HepG2 (cell line): ENCODE data around the gene CCDC33. TPM values are rescaled to one million over a fixed set of nuclear protein-coding genes. Genes with fewer than 3 reads are reported as not detected.

Experiments used
- ATAC-seq: fragments of 200-7000 bp; cut with Tn5 transposase; 3 replicates; pipeline ENCODE4 v1.9.1; 2020; ENCODE audit warnings: mild to moderate bottlenecking, moderate library complexity
- BruUV-seq: library from RNA; stranded (reverse); fragments of 400-500 nt; replicated peaks from 2 replicates; lab custom pipeline; 2021; lab: Mats Ljungman, UMichigan
- CTCF ChIA-PET: fragments of 300-600 bp; formaldehyde crosslinking; extraction: SDS; loops from one replicate; lab custom pipeline; 2021; ENCODE audit warnings: low total read pairs, inconsistent platforms, low intra/inter-chr PET ratio; lab: Yijun Ruan, JAX
- POLR2A ChIA-PET: fragments of 350-600 bp; sonication (Branson Sonifier 250); formaldehyde crosslinking; loops from one replicate; lab custom pipeline; 2020; ENCODE audit warnings: antibody characterized with exemption, inconsistent platforms; lab: Yijun Ruan, JAX
- DNase-seq: peaks from one replicate; pipeline ENCODE4 v3.0.0-alpha.2; 2015; ENCODE audit warnings: low spot score
- FAIRE-seq: peaks from 3 replicates; lab custom pipeline; 2011; peaks lifted over from hg19 to GRCh38; lab: Jason Lieb, UNC
- H2AFZ ChIP-seq: one replicate; pipeline ENCODE4 v1.6.1; 2011; ENCODE audit warnings: low read length, inconsistent platforms
- H3K27ac ChIP-seq: fragments of 300-600 bp; 3 replicates; pipeline ENCODE4 v1.8.0; 2011; ENCODE audit warnings: mixed run types, mild to moderate bottlenecking, mixed read lengths, low read length, inconsistent platforms; ENCODE audit not compliant: insufficient read depth; ENCODE audit errors: extremely low read length
- H3K27me3 ChIP-seq, 2 experiments: fragments of 200-600 bp in 1 of 2; 2 replicates in 1 of 2; 3 replicates in 1 of 2; pipeline versions ENCODE4 v1.6.0 to v1.8.0; 2011; ENCODE audit warnings: low read length in 2 of 2, mild to moderate bottlenecking in 2 of 2, moderate library complexity in 2 of 2, inconsistent platforms in 1 of 2; ENCODE audit not compliant: insufficient read depth in 2 of 2, control insufficient read depth in 1 of 2
- H3K36me3 ChIP-seq, 2 experiments: fragments of 200-600 bp in 1 of 2; replicated peaks in 1 of 2; 2 replicates in 1 of 2; 3 replicates in 1 of 2; pipeline versions ENCODE4 v1.5.1 to v1.8.0; 2011; ENCODE audit warnings: low read length in 2 of 2, inconsistent platforms in 1 of 2; ENCODE audit not compliant: insufficient read depth in 2 of 2, control insufficient read depth in 1 of 2
- H3K4me1 ChIP-seq: 2 replicates; pipeline ENCODE4 v1.5.1; 2012; ENCODE audit warnings: low read length, inconsistent platforms; ENCODE audit not compliant: insufficient read depth
- H3K4me2 ChIP-seq: 2 replicates; pipeline ENCODE4 v1.6.0; 2011; ENCODE audit warnings: low read depth, low read length, inconsistent platforms
- H3K4me3 ChIP-seq, 3 experiments: fragments of 200-600 bp in 1 of 3; sonication (generic), shearing (Covaris generic) in 1 of 3; replicated peaks in 1 of 3; 2 replicates each; pipeline ENCODE4 v1.5.1; 2011 to 2016; ENCODE audit warnings: low read length in 3 of 3, inconsistent platforms in 2 of 3, low read depth in 2 of 3, mild to moderate bottlenecking in 2 of 3, control low read depth in 1 of 3, mixed read lengths in 1 of 3; ENCODE audit not compliant: insufficient read depth in 1 of 3
- H3K79me2 ChIP-seq: one replicate; pipeline ENCODE4 v1.6.1; 2011; ENCODE audit warnings: low read length, inconsistent platforms; ENCODE audit not compliant: insufficient read depth
- H3K9ac ChIP-seq: 2 replicates; pipeline ENCODE4 v1.6.0; 2011; ENCODE audit warnings: mild to moderate bottlenecking, low read depth, low read length, inconsistent platforms; ENCODE audit not compliant: insufficient read depth
- H3K9me3 ChIP-seq: 2 replicates; pipeline ENCODE4 v1.5.1; 2012; ENCODE audit warnings: mild to moderate bottlenecking, low read length
- H4K20me1 ChIP-seq: 2 replicates; pipeline ENCODE4 v1.6.0; 2011; ENCODE audit warnings: inconsistent platforms, mild to moderate bottlenecking, low read length, moderate library complexity; ENCODE audit not compliant: insufficient read depth
- CHD4 ChIP-seq: fragments of 200-600 bp; sonication (generic); IDR thresholded peaks from 2 replicates; pipeline ENCODE4 v1.7.0; 2017; ENCODE audit warnings: mild to moderate bottlenecking, low read length, borderline replicate concordance
- CREBL2 ChIP-seq: sonication (generic); formaldehyde crosslinking; IDR thresholded peaks from 2 replicates; pipeline ENCODE4 v1.8.1; 2023; ENCODE audit warnings: missing genetic modification reagents, mild to moderate bottlenecking, borderline replicate concordance
- CTCF ChIP-seq: sonication (generic); formaldehyde crosslinking; IDR thresholded peaks from 2 replicates; pipeline ENCODE4 v1.5.0; 2020; ENCODE audit warnings: mild to moderate bottlenecking, missing genetic modification reagents, moderate library complexity
- HDAC1 ChIP-seq: sonication (generic); formaldehyde crosslinking; IDR thresholded peaks from 2 replicates; pipeline ENCODE4 v1.5.1; 2020; ENCODE audit warnings: mild to moderate bottlenecking, missing genetic modification reagents
- MAZ ChIP-seq, 2 experiments: sonication (generic) in 1 of 2; formaldehyde crosslinking in 1 of 2; IDR thresholded peaks; 2 replicates each; pipeline versions ENCODE4 v1.5.0 to v1.6.1; 2012 to 2020; ENCODE audit warnings: low read depth in 2 of 2, mild to moderate bottlenecking in 2 of 2, borderline replicate concordance in 1 of 2, improper control_type of control experiment in 1 of 2, low read length in 1 of 2, missing genetic modification reagents in 1 of 2, moderate library complexity in 1 of 2
- MTF1 ChIP-seq: sonication (generic); formaldehyde crosslinking; IDR thresholded peaks from 2 replicates; pipeline ENCODE4 v1.5.0; 2020; ENCODE audit warnings: missing genetic modification reagents
- PHF20 ChIP-seq: sonication (generic); formaldehyde crosslinking; IDR thresholded peaks from 2 replicates; pipeline ENCODE4 v1.5.0; 2020; ENCODE audit warnings: mild to moderate bottlenecking, missing genetic modification reagents
- RFX1 ChIP-seq: fragments of 450-650 bp; IDR thresholded peaks from 2 replicates; pipeline ENCODE4 v1.6.1; 2017
- U2AF2 ChIP-seq: fragments of 200-400 bp; formaldehyde crosslinking; IDR thresholded peaks from 2 replicates; pipeline ENCODE4 v1.6.1; 2017; ENCODE audit warnings: low read depth, mild to moderate bottlenecking, low read length
- ZBTB44 ChIP-seq: sonication (generic); formaldehyde crosslinking; IDR thresholded peaks from 2 replicates; pipeline ENCODE4 v1.4.0; 2020; ENCODE audit warnings: missing genetic modification reagents
- ZNF256 ChIP-seq: sonication (generic); formaldehyde crosslinking; conservative IDR thresholded peaks from 2 replicates; pipeline ENCODE4 v1.4.0; 2020; ENCODE audit warnings: missing genetic modification reagents
- ZNF335 ChIP-seq: sonication (generic); formaldehyde crosslinking; IDR thresholded peaks from 2 replicates; pipeline ENCODE4 v1.4.0; 2020; ENCODE audit warnings: missing genetic modification reagents
- ZNF557 ChIP-seq: sonication (generic); formaldehyde crosslinking; IDR thresholded peaks from 2 replicates; pipeline ENCODE4 v1.4.0; 2020; ENCODE audit warnings: missing genetic modification reagents
- ZNF782 ChIP-seq: sonication (generic); formaldehyde crosslinking; IDR thresholded peaks from 2 replicates; pipeline ENCODE4 v1.4.0; 2020; ENCODE audit warnings: missing genetic modification reagents, mild to moderate bottlenecking, borderline replicate concordance
- WGBS: methylation state at CpG from one replicate; pipeline ENCODE4 v1.1.6; 2017; ENCODE audit warnings: low lambda C conversion rate; 5-methylcytosine and 5-hydroxymethylcytosine counted together
- in situ Hi-C: cut with HindIII; loops from 2 replicates; pipeline ENCODE4 v1.10.0; 2017; ENCODE audit warnings: low pct_unique_long_range_greater_than_20kb; ENCODE audit not compliant: extremely low pct_ligation_motif_present
- intact Hi-C: fragments of 100-400 bp; cut with micrococcal nuclease; formaldehyde crosslinking; loops from one replicate; pipeline ENCODE4 v1.10.0; 2022; ENCODE audit not compliant: unreplicated experiment
- polyA plus RNA-seq, 8 experiments: library from polyadenylated mRNA; depleted of rRNA in 3 of 8; stranded (reverse) in 7 of 8; unstranded in 1 of 8; fragments of >200 nt; fragmentation: Illumina TruSeq in 4 of 8; extraction: Trizol in 4 of 8; gene quantifications; 2 replicates each; pipeline versions ENCODE4 v1.2.1 to v1.2.3, GENCODE V29; 2011 to 2016; ENCODE audit warnings: low read depth in 4 of 8, missing spikeins in 1 of 8, mixed read lengths in 1 of 8; ENCODE audit not compliant: insufficient read depth in 1 of 8
- total RNA-seq, 5 experiments: library from RNA; depleted of rRNA; stranded (reverse); fragments of >200 nt; fragmentation: Illumina TruSeq; extraction: Trizol; gene quantifications; 2 replicates each; pipeline ENCODE4 v1.2.3, GENCODE V29; 2016; ENCODE audit warnings: low read depth in 1 of 5

Gene CCDC33
- total and polyA plus RNA-seq, 2 of the 13 experiments (the other 11 are each of a cell fraction or from before 2014, with no cell fraction given) = 0.30 TPM; not detected in 1

- Histone ChIP-seq H3K4me2 (no peak overlapping the region), H3K4me3 (no peak overlapping the region), H3K27ac (no peak overlapping the region), H2AFZ (no peak overlapping the region), H3K36me3 (no peaks in the 10 kb centered on the region), H4K20me1 (no peaks in the 10 kb centered on the region), H3K79me2 (no peaks in the 10 kb centered on the region), H3K27me3 (peaks cover 2 to 57% of the 10 kb centered on the region in 2 experiments; a peak in 4 of 5 replicates), H3K9ac (no peak overlapping the region), H3K4me1 (no peaks in the 10 kb centered on the region), H3K9me3 (no peaks in the 10 kb centered on the region)
- CTCF ChIA-PET = no interaction called here
- in situ Hi-C loops (no loop called here), intact Hi-C loops (no loop called here)
- no peak for TF ChIP-seq ZNF557 (CRISPR knock-in tag)
- FAIRE-seq (no peak), ATAC-seq (no peak), DNase-seq (no peak)
- WGBS = 39% methylated on average over 3 of the region's 3 CpGs
- no TSS peak for BruUV-seq
- POLR2A ChIA-PET = no interaction called here
Measured at GRCh38 chr15:74332011-74332410, 95.9 kb downstream of the CCDC33 start.

- Histone ChIP-seq H3K4me3 (no peak overlapping the region), H3K79me2 (no peaks in the 10 kb centered on the region), H4K20me1 (no peaks in the 10 kb centered on the region), H3K9ac (no peak overlapping the region), H3K9me3 (no peaks in the 10 kb centered on the region), H3K4me1 (no peaks in the 10 kb centered on the region), H3K36me3 (no peaks in the 10 kb centered on the region), H2AFZ (no peak overlapping the region), H3K27me3 (peaks cover 2 to 59% of the 10 kb centered on the region in 2 experiments; a peak in 4 of 5 replicates), H3K27ac (no peak overlapping the region), H3K4me2 (no peak overlapping the region)
- no TSS peak for BruUV-seq
- in situ Hi-C loops = no loop called here
- 20% methylated on average over 7 of the region's 10 CpGs for WGBS
- POLR2A ChIA-PET = no interaction called here
- DNase-seq = no peak
- ATAC-seq = no peak
- CTCF ChIA-PET = no interaction called here
- no peak for FAIRE-seq
- intact Hi-C loops = no loop called here
- no peak for TF ChIP-seq HDAC1
- no peak for TF ChIP-seq CREBL2 (CRISPR knock-in tag)
- no peak for TF ChIP-seq MAZ (IDR thresholded peaks at IDR 0.05; ENCODE audit: borderline replicate concordance, low read depth, low read length)
- no peak for TF ChIP-seq MAZ (CRISPR knock-in tag; IDR thresholded peaks at IDR 0.05; ENCODE audit: low read depth)
- no peak for TF ChIP-seq ZBTB44
- TF ChIP-seq U2AF2 = no peak
- TF ChIP-seq CTCF (CRISPR knock-in tag) = no peak
- no peak for TF ChIP-seq CHD4
- no peak for TF ChIP-seq ZNF782 (CRISPR knock-in tag)
- no peak for TF ChIP-seq PHF20 (CRISPR knock-in tag)
- TF ChIP-seq RFX1 = no peak
- TF ChIP-seq MTF1 (CRISPR knock-in tag) = no peak
- no peak for TF ChIP-seq ZNF335 (CRISPR knock-in tag)
- no peak for TF ChIP-seq ZNF256 (CRISPR knock-in tag)
Measured at GRCh38 chr15:74332611-74333010, 96.5 kb downstream of the CCDC33 start.
